Kidney (tissue), 14 donors: Measurements from ENCODE around the gene ESRP2. TPM values are rescaled to one million over a fixed set of nuclear protein-coding genes. Genes with fewer than 3 reads are reported as not detected.

ENCODE experiments used
- DNase-seq, 5 donors: peaks; one replicate each; pipeline ENCODE4 v3.0.0-alpha.2; 2013 to 2020
- FAIRE-seq: peaks from 2 replicates; lab custom pipeline; 2012; peaks lifted over from hg19 to GRCh38; lab: Jason Lieb, UNC
- H3K27ac ChIP-seq, 2 donors: one replicate each; pipeline ENCODE4 v1.7.0; 2013; ENCODE audit warnings: low read depth in 2 of 2, low read length in 2 of 2, inconsistent platforms in 1 of 2
- H3K27me3 ChIP-seq: one replicate; pipeline ENCODE4 v1.7.1; 2013; ENCODE audit warnings: low read length, inconsistent platforms; ENCODE audit not compliant: control insufficient read depth, insufficient read depth
- H3K36me3 ChIP-seq, 3 donors: one replicate each; pipeline versions ENCODE4 v1.7.0 to v1.7.1; 2013; ENCODE audit warnings: low read length in 3 of 3, control low read depth in 1 of 3, inconsistent platforms in 1 of 3; ENCODE audit not compliant: insufficient read depth in 3 of 3, control insufficient read depth in 2 of 3
- H3K4me1 ChIP-seq, 3 donors: one replicate each; pipeline versions ENCODE4 v1.7.0 to v1.7.1; 2013; ENCODE audit warnings: low read length in 3 of 3, inconsistent platforms in 1 of 3, low read depth in 1 of 3; ENCODE audit not compliant: control insufficient read depth in 2 of 3, insufficient read depth in 2 of 3
- H3K4me3 ChIP-seq, 3 donors: one replicate each; pipeline versions ENCODE4 v1.7.0 to v1.8.1; 2013; ENCODE audit warnings: low read length in 3 of 3, control low read depth in 1 of 3, inconsistent platforms in 1 of 3
- H3K9ac ChIP-seq, 3 donors: one replicate each; pipeline versions ENCODE4 v1.7.0 to v1.7.1; 2013; ENCODE audit warnings: low read length in 3 of 3, control low read depth in 1 of 3, inconsistent platforms in 1 of 3
- H3K9me3 ChIP-seq, 3 donors: one replicate each; pipeline versions ENCODE4 v1.7.0 to v1.7.1; 2013; ENCODE audit warnings: low read length in 3 of 3, control low read depth in 1 of 3, inconsistent platforms in 1 of 3; ENCODE audit not compliant: control insufficient read depth in 2 of 3, insufficient read depth in 1 of 3
- intact Hi-C: fragments of 100-400 bp; cut with DNase I; formaldehyde crosslinking; loops from one replicate; pipeline ENCODE4 v1.11.1; 2022
- polyA plus RNA-seq: library from polyadenylated mRNA; stranded (reverse); fragments of 350-450 nt; fragmentation: Illumina TruSeq; extraction: RNeasy Lipid Tissue Mini Kit (QIAGEN cat#74804); gene quantifications from one replicate; pipeline ENCODE4 v1.2.3, GENCODE V29; 2014; ENCODE audit warnings: low read depth, low replicate concordance; ENCODE audit not compliant: insufficient read depth
- total RNA-seq: library from RNA; stranded (reverse); fragmentation: NEBNext Ultra II Directional; extraction: Animal tissue kit (Norgen Biotek cat#: 25700); gene quantifications from one replicate; pipeline ENCODE4 v1.2.1, GENCODE V29; 2021
- TF ChIP-seq, protein P1 (sequence below): IDR thresholded peaks from 3 replicates; pipeline ENCODE4 v1.5.1; 2012; ENCODE audit warnings: mild to moderate bottlenecking, moderate library complexity, borderline replicate concordance; ENCODE audit not compliant: insufficient read depth; ENCODE audit errors: extremely low read depth
- donor health status: control.
- donor health status: control.
- donor health status: control.
- donor health status: control.
- donor health status: control.
- donor health status: DM: yes; HTN: yes; CAD: no.
- donor health status: Normal renal cell carcinoma (clear cell type).

ESRP2 gene
- total and polyA plus RNA-seq, 2 donors from 2014 or later, result 19.1 to 32.9 TPM

DNA sequence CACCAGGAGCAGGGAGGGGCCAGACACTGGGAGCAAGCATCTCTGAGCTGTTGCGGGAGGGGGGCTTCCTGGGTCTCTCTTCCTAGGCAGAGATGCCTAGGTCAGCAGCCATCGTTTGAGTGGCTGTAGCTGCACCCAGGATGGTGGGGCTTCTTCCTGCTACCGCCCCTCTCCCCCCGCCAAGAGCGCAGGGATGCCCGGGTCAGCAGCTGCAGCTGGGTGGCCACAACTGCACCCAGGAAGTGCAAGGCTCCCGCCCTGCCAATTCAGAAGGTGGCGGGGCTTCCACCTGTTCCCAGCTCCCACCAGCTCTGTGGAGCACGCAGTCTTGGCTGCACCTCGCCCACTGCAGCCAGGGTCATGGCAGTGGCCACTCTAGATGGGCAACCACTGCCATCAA lies 47.8 kb downstream of the ESRP2 start:
- intact Hi-C loops, result no loop called here
- Histone ChIP-seq H3K4me3 (no peak overlapping the region), H3K36me3 (peaks cover 9 to 23% (median 16%) of the 10 kb centered on the region in 3 donors), H3K27ac (no peak overlapping the region), H3K4me1 (no peaks in the 10 kb centered on the region), H3K27me3 (no peaks in the 10 kb centered on the region), H3K9ac (no peak overlapping the region), H3K9me3 (no peaks in the 10 kb centered on the region)
- FAIRE-seq (no peak), DNase-seq (no peak)
- TF ChIP-seq, protein P1, sequence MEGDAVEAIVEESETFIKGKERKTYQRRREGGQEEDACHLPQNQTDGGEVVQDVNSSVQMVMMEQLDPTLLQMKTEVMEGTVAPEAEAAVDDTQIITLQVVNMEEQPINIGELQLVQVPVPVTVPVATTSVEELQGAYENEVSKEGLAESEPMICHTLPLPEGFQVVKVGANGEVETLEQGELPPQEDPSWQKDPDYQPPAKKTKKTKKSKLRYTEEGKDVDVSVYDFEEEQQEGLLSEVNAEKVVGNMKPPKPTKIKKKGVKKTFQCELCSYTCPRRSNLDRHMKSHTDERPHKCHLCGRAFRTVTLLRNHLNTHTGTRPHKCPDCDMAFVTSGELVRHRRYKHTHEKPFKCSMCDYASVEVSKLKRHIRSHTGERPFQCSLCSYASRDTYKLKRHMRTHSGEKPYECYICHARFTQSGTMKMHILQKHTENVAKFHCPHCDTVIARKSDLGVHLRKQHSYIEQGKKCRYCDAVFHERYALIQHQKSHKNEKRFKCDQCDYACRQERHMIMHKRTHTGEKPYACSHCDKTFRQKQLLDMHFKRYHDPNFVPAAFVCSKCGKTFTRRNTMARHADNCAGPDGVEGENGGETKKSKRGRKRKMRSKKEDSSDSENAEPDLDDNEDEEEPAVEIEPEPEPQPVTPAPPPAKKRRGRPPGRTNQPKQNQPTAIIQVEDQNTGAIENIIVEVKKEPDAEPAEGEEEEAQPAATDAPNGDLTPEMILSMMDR, result no peak

GRCh38 chr16:68187505-68187904 lies 48.4 kb downstream of the ESRP2 start:
- no peak for FAIRE-seq
- TF ChIP-seq, protein P1, result no peak
- intact Hi-C loops, result no loop called here

DNA sequence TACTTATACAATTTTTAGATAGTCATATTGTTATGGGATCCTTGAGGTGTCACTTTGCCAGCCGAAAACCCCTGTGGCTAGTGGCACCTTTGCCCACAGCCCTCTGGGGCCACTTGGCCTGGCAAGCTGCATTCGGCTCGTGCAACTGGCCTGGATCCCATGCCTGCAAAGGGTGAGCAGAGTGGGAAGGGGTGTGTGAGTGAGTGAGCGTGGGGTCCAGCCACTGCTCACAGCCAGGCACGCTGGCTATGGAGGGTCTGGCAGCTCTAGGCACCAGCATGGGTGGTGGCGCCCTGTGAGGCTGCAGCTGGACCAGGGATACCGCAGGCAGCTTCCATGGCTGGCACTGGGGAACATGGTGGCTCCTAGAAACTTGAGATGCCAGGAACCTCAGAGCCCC lies 49.0 kb downstream of the ESRP2 start:
- Histone ChIP-seq H3K36me3 (peaks cover 8 to 27% (median 21%) of the 10 kb centered on the region in 3 donors), H3K27ac (no peak overlapping the region), H3K9ac (no peak overlapping the region), H3K4me3 (no peak overlapping the region), H3K9me3 (no peaks in the 10 kb centered on the region), H3K27me3 (no peaks in the 10 kb centered on the region), H3K4me1 (no peaks in the 10 kb centered on the region)
- TF ChIP-seq, protein P1, result no peak
- intact Hi-C loops, result no loop called here
- FAIRE-seq (no peak), DNase-seq (no peak)

More at GRCh38 chr16:68187505-68187904, 48.4 kb downstream of the ESRP2 start:
- no peak overlapping the region for H3K4me3 ChIP-seq
- H3K9ac ChIP-seq, result no peak overlapping the region
- no peak for DNase-seq
- H3K36me3 ChIP-seq, result peaks cover 8 to 27% (median 19%) of the 10 kb centered on the region in 3 donors
- no peaks in the 10 kb centered on the region for H3K27me3 ChIP-seq
- no peak overlapping the region for H3K27ac ChIP-seq
- H3K9me3 ChIP-seq, result no peaks in the 10 kb centered on the region
- no peaks in the 10 kb centered on the region for H3K4me1 ChIP-seq

- no peaks in the 10 kb centered on the region for H3K9me3 ChIP-seq
- H3K4me1 ChIP-seq, result no peaks in the 10 kb centered on the region
- no peak for DNase-seq
- H3K27ac ChIP-seq, result no peak overlapping the region
- intact Hi-C loops, result no loop called here
- no peak overlapping the region for H3K9ac ChIP-seq
- no peak for FAIRE-seq
- no peak overlapping the region for H3K4me3 ChIP-seq
- peaks cover 0 to 23% (median 17%) of the 10 kb centered on the region in 3 donors for H3K36me3 ChIP-seq
- no peaks in the 10 kb centered on the region for H3K27me3 ChIP-seq
- TF ChIP-seq, protein P1, result no peak
Measured at GRCh38 chr16:68183046-68183445, 52.9 kb downstream of the ESRP2 start.
